Endodermal cell (in vitro differentiated cells): Measurements from ENCODE around the gene SLC17A1. TPM values are rescaled to one million over a fixed set of nuclear protein-coding genes. Genes with fewer than 3 reads are reported as not detected.
"Not testable (repeated sequence)": the region's sequence is repeated elsewhere in the genome, so short reads cannot be mapped to it uniquely, and the experiment has no call there.

ENCODE experiments used
- DNase-seq: peaks from one replicate; pipeline ENCODE4 v3.0.0-alpha.2; 2017
- H3K27ac ChIP-seq: 2 replicates; pipeline ENCODE4 v1.5.1; 2013; ENCODE audit warnings: mild to moderate bottlenecking, low read depth, low read length, moderate library complexity
- H3K27me3 ChIP-seq: 2 replicates; pipeline ENCODE4 v1.6.1; 2013; ENCODE audit warnings: mild to moderate bottlenecking, low read length, moderate library complexity; ENCODE audit not compliant: insufficient read depth, control insufficient read depth, poor library complexity, severe bottlenecking
- H3K36me3 ChIP-seq: 2 replicates; pipeline ENCODE4 v1.7.0; 2013; ENCODE audit warnings: mild to moderate bottlenecking, low read length, moderate library complexity; ENCODE audit not compliant: control insufficient read depth, insufficient read depth
- H3K4me1 ChIP-seq: one replicate; pipeline ENCODE4 v1.7.0; 2013; ENCODE audit warnings: low read length; ENCODE audit not compliant: control insufficient read depth, insufficient read depth
- H3K4me3 ChIP-seq: 2 replicates; pipeline ENCODE4 v1.5.1; 2013; ENCODE audit warnings: mild to moderate bottlenecking, low read length, moderate library complexity
- H3K9ac ChIP-seq: 2 replicates; pipeline ENCODE4 v1.6.1; 2013; ENCODE audit warnings: mild to moderate bottlenecking, low read length, moderate library complexity; ENCODE audit not compliant: poor library complexity, severe bottlenecking; ENCODE audit errors: extremely low read depth
- H3K9me3 ChIP-seq: 2 replicates; pipeline ENCODE4 v1.6.1; 2013; ENCODE audit warnings: mild to moderate bottlenecking, low read length, moderate library complexity; ENCODE audit not compliant: control insufficient read depth
- H3K27ac Mint-ChIP-seq: 2 replicates; pipeline ENCODE4 v1.8.0; 2020; ENCODE audit warnings: mixed read lengths
- H3K27me3 Mint-ChIP-seq: 2 replicates; pipeline ENCODE4 v1.8.0; 2021; ENCODE audit warnings: mild to moderate bottlenecking, mixed read lengths; ENCODE audit not compliant: insufficient read depth
- H3K36me3 Mint-ChIP-seq: 2 replicates; pipeline ENCODE4 v1.8.0; 2020; ENCODE audit warnings: low read depth, mixed read lengths
- H3K4me1 Mint-ChIP-seq: 2 replicates; pipeline ENCODE4 v1.8.0; 2020; ENCODE audit warnings: mixed read lengths
- H3K4me3 Mint-ChIP-seq: 2 replicates; pipeline ENCODE4 v1.8.0; 2020; ENCODE audit warnings: mild to moderate bottlenecking, moderate library complexity, mixed read lengths
- H3K9me3 Mint-ChIP-seq: 2 replicates; pipeline ENCODE4 v1.8.0; 2020; ENCODE audit warnings: mild to moderate bottlenecking, mixed read lengths
- WGBS, 2 experiments: methylation state at CpG; one replicate each; pipeline versions ENCODE4 v1.1.5 to v1.1.7; 2013; ENCODE audit warnings: missing lambda C conversion rate in 2 of 2, mixed read lengths in 1 of 2; ENCODE audit not compliant: insufficient coverage in 1 of 2, insufficient read length in 1 of 2; 5-methylcytosine and 5-hydroxymethylcytosine counted together
- total RNA-seq, 2 donors: library from RNA; stranded (reverse); fragmentation: NEBNext Ultra II Directional in 1 of 2; extraction: Animal tissue kit (Norgen Biotek cat#: 25700) in 1 of 2; gene quantifications; 2 replicates in 1 of 2; 3 replicates in 1 of 2; pipeline ENCODE4 v1.2.1, GENCODE V29; 2021
- TF ChIP-seq, protein P1 (sequence below): fragments of 200-600 bp; sonication (generic); conservative IDR thresholded peaks from 2 replicates; pipeline ENCODE4 v1.5.0; 2021; ENCODE audit warnings: antibody characterized with exemption, mild to moderate bottlenecking

Gene SLC17A1
- total RNA-seq, 2 donors from 2014 or later: not detected

DNA sequence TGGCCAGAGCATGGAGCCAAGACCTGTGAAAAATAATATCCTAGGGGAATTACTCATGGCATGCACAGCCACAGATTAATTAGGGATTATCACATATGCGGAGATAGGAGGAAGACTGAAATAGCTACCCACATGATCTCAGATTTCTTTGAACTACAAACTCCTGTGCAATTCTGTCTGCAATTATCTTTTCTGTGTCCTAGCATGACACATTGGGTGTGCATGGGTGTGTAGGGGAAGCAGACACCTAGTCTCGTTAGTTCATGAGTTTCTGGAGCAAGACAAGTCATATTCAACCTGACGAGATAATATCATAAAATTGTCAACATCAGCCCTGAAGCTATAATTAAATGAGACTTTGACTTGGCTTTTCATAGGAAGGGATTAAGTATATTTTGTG lies 80.9 kb downstream of the SLC17A1 start:
- TF ChIP-seq, protein P1, sequence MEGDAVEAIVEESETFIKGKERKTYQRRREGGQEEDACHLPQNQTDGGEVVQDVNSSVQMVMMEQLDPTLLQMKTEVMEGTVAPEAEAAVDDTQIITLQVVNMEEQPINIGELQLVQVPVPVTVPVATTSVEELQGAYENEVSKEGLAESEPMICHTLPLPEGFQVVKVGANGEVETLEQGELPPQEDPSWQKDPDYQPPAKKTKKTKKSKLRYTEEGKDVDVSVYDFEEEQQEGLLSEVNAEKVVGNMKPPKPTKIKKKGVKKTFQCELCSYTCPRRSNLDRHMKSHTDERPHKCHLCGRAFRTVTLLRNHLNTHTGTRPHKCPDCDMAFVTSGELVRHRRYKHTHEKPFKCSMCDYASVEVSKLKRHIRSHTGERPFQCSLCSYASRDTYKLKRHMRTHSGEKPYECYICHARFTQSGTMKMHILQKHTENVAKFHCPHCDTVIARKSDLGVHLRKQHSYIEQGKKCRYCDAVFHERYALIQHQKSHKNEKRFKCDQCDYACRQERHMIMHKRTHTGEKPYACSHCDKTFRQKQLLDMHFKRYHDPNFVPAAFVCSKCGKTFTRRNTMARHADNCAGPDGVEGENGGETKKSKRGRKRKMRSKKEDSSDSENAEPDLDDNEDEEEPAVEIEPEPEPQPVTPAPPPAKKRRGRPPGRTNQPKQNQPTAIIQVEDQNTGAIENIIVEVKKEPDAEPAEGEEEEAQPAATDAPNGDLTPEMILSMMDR: no peak
- H3K27ac Mint-ChIP-seq: no peak overlapping the region

DNA sequence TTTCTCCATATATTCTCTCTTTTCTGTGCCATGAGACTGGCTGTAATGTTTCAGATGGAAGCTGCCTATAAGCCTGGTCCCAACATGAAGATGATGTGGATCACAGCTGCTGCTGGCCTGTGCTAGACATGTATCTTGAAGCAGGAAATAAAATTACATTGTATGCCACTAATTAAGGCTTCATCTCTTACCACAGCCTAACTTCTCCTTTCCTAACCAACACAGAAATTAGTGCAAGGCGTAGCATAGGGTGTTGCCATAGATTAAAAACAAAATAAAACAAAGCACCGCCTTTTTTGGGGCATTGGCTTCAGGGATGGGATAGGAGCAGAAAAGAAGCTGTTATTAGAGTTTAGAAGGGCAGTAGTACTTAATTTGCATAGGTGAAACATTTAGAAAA lies 82.0 kb downstream of the SLC17A1 start:
- H3K9me3 ChIP-seq: no peaks in the 10 kb centered on the region
- Mint-ChIP-seq H3K4me1 (peaks cover 10% of the 10 kb centered on the region), H3K9me3 (no peaks in the 10 kb centered on the region), H3K4me3 (no peak overlapping the region), H3K27me3 (no peaks in the 10 kb centered on the region), H3K27ac (no peak overlapping the region), H3K36me3 (no peaks in the 10 kb centered on the region)
- TF ChIP-seq, protein P1: no peak
- H3K36me3 ChIP-seq: no peaks in the 10 kb centered on the region
- no peak overlapping the region for H3K9ac ChIP-seq
- H3K4me3 ChIP-seq: no peak overlapping the region
- no peak overlapping the region for H3K27ac ChIP-seq
- no peaks in the 10 kb centered on the region for H3K4me1 ChIP-seq
- WGBS, 2 experiments: 94 to 100% methylated on average over 2 of the region's 2 CpGs
- no peaks in the 10 kb centered on the region for H3K27me3 ChIP-seq
- DNase-seq: no peak

More for the DNA sequence above, 80.9 kb downstream of the SLC17A1 start:
- H3K9ac ChIP-seq: no peak overlapping the region
- no peak overlapping the region for H3K4me3 ChIP-seq
- no peaks in the 10 kb centered on the region for H3K27me3 ChIP-seq
- H3K9me3 ChIP-seq: no peaks in the 10 kb centered on the region
- no peak for DNase-seq
- no peaks in the 10 kb centered on the region for H3K36me3 ChIP-seq
- no peaks in the 10 kb centered on the region for H3K4me1 ChIP-seq
- no peaks in the 10 kb centered on the region for H3K27me3 Mint-ChIP-seq
- no peak overlapping the region for H3K27ac ChIP-seq
- no peaks in the 10 kb centered on the region for H3K9me3 Mint-ChIP-seq
- 89 to 100% methylated on average over 1 to 2 of the region's 3 CpGs for whole genome bisulfite sequencing, 2 experiments
- H3K4me1 Mint-ChIP-seq: peaks cover 10% of the 10 kb centered on the region
- no peaks in the 10 kb centered on the region for H3K36me3 Mint-ChIP-seq
- H3K4me3 Mint-ChIP-seq: no peak overlapping the region

DNA sequence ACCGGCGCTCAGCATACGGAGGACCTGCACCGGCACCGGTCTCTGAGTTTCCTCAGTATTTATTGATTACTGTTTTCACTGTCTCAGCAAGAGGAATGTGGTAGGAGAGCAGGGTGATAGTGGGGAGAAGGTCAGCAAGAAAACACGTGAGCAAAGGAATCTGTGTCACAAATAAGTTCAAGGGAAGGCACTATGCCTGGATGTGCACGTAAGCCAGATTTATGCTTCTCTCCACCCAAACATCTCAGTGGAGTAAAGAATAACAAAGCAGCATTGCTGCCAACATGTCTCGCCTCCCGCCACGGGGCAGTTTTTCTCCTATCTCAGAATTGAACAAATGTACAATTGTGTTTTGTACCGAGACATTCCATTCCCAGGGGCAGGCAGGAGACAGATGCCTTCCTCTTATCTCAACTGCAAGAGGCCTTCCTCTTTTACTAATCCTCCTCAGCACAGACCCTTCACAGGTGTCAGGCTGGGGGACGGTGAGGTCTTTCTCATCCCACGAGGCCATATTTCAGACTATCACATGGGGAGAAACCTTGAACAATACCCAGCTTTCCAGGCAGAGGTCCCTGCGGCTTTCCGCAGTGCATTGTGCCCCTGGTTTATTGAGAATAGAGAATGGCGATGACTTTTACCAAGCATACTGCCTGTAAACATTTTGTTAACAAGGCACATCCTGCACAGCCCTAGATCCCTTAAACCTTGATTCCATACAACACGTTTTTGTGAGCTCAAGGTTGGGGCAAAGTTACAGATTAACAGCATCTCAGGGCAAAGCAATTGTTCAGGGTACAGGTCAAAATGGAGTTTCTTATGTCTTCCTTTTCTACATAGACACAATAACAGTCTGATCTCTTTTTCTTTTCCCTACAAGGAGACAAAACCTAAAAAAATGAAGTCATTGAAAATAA lies 83.0 kb downstream of the SLC17A1 start:
- H3K27ac ChIP-seq, H3K36me3 ChIP-seq, H3K4me1 Mint-ChIP-seq, H3K4me3 Mint-ChIP-seq, H3K4me3 ChIP-seq, H3K27me3 Mint-ChIP-seq, H3K27me3 ChIP-seq, DNase-seq, H3K9ac ChIP-seq, H3K36me3 Mint-ChIP-seq, H3K4me1 ChIP-seq, H3K9me3 ChIP-seq, H3K9me3 Mint-ChIP-seq: not testable (repeated sequence)
- WGBS, 2 experiments: 82 to 96% methylated on average over 5 to 16 of the region's 17 CpGs
- H3K27ac Mint-ChIP-seq: peak overlapping the region; percentile 7
